HG02623 (cell line): Measurements from ENCODE around the gene MTHFD1L.
"Not testable (repeated sequence)": the region's sequence is repeated elsewhere in the genome, so short reads cannot be mapped to it uniquely, and the experiment has no call there.

Source experiments
- ATAC-seq: cut with Tn5 transposase; IDR thresholded peaks from one replicate; pipeline ENCODE4 v1.9.1; 2021; ENCODE audit warnings: moderate library complexity; ENCODE audit not compliant: unreplicated experiment

MTHFD1L gene

DNA sequence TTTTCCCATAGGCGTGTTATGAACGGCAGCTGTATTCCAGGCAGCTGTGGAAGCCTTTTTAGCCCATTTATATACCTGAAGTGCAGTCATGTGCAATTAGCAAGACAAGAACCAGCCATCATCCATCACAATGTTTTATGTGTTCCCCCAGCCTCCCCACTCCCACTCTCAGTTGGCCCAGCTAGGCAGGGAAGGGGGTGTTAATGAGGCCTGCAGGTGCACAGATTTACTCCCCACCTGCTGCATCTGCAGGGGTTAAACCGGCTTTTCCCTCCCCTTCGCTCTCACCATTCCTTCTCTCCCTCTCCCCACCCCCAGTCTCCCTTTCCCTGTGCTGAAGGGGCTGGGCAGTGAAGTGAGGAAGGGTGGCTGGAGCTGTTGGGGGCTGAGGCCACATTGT is 224.5 kb downstream of the MTHFD1L start:
- no peak for ATAC-seq

DNA sequence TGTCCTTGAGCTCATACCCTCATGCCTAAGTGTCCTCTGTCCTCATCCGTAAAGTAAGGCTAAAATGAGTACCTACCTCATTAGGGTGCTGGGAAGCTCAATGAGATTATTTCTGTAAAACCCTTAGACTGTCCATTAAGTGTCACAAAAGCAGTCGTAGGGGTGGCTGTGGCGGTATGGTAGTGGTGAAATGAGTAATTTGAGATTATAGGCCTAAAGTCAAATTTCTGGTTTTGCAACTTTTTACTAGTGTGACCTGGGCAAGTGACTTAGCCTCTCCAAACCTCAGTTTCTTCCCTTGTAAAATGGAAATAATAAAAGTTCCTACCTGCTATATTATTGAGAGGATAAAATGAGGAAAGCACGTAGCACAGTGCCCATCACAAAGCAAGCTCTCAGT is 226.1 kb downstream of the MTHFD1L start:
- ATAC-seq = no peak

DNA sequence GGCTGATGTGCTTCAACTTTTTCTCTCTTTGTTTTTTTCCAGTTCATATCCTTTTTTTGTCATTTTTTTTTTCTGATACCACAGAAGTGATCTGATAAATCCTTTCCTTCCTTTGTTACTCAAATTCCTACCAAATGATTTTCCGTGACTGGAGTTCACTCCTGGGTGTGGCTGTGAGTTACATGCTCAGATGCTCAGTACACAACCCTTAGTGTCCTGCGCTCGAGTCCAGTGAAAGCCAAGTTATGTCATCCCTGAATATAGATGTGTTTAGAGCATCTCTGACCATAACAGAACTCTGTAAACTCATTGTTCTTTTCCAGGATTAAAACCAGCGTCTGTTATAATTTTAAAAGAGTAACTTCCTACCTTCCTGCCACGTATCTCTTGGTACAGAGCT is 227.1 kb downstream of the MTHFD1L start:
- no peak for ATAC-seq

DNA sequence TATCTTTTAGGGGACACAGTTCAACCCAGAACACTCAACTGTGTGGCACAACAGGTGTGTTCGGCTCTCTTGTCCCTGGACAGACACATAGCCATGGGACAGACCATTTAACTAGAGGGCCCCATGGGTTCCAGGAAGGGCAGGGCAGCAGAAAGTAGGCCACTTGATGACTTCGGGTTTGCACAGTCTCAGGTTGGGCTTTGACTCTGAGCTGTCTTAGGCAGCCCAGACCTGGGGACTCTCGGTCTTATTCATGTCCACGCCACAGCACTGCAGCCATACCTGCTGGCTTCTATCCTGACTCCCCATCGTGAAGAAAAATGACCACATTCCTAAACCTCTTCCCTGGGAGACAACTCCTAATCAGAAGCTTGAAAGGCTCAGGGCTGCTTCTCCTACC is 228.2 kb downstream of the MTHFD1L start:
- ATAC-seq = no peak

- no peak for ATAC-seq
Observed at GRCh38 chr6:151095538-151096254, 230.2 kb downstream of the MTHFD1L start.

DNA sequence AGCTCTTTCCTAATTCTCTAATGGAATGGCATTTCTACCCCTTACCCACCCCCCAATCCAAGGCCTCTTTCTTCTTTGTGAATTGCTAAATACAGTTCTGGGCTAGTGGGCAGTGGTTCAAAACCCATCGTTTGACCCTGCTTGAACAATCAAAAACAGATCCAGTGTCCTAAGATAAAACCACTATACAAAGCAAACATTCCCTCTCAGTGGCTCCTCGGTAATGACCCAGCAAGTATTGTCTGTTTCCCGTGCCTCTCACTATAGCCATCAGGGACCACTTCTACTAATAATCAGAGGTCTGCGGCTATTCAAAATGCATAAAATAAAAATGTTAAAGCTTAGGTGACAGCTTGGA is 230.7 kb downstream of the MTHFD1L start:
- no peak for ATAC-seq

GRCh38 chr6:151096691-151097606 is 231.4 kb downstream of the MTHFD1L start:
- ATAC-seq = no peak

GRCh38 chr6:151098166-151098565 is 232.7 kb downstream of the MTHFD1L start:
- ATAC-seq = no peak

DNA sequence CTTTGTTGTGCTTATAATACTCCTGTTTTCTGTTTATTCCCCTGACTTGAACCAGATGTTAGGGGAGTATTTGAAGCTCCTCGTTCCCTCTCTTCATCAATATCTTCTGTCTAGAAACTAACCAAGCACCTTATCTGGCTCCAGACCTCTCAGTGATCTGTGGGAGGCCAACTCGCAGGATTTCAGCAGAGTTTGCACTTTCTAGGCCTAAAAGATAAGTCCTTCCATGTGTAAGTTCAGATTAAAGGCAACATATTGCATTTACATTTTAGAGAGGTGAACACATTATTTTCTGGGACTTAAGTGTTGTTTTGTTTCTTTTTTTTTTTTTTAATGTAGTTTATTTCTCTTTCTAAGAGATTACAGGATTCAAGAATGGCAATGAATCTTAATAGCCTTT is 234.8 kb downstream of the MTHFD1L start:
- ATAC-seq = no peak

DNA sequence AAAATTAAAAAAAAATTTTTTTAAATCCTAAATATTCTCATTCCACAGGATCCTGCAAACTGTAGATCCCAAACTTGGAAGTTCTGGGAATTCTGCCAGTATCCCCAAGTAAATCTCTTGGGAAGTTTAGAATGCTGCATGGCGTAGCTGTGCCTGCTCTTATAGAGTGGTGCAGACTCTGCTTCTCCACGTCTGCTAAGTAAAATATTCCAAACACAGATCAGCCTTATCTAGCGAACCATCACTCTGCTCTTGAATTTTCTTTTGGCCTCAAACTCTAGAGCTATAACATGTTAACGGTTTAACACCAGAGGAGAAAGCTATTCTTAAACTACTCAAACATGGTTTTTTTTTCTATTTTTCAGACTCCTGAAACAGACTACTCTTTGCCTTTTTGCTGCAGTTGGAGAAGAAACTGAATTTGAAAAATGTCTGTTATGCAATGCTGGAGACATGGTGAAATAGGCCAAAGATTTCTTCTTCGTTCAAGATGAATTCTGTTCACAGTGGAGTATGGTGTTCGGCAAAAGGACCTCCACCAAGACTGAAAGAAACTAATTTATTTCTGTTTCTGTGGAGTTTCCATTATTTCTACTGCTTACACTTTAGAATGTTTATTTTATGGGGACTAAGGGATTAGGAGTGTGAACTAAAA is 235.8 kb downstream of the MTHFD1L start:
- ATAC-seq = no peak

GRCh38 chr6:151101816-151102694 is 236.6 kb downstream of the MTHFD1L start:
- ATAC-seq = no peak

- no peak for ATAC-seq
Observed at GRCh38 chr6:151103266-151103665, 237.8 kb downstream of the MTHFD1L start.

GRCh38 chr6:151107897-151108427 is 242.5 kb downstream of the MTHFD1L start:
- no peak for ATAC-seq

DNA sequence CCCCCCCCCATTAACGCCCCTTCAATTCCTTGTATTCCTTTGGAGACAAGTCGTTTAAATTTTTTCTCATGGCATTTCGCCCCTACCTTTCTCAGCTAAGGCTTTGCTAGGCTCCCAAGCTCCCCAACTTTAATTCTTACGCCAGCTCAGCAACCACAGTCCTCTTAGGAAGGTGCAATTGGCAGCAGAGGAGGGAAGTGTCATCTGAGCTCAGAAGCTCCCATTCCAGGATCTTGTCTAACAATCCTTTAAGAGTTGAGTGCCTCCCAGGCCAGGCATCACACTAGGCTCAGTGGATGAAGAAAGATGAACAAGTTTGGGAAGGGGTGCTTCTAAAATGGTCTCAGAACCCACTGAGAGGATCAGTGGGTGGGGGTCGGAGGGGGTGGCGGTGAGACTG is 243.0 kb downstream of the MTHFD1L start:
- ATAC-seq = no peak

- no peak for ATAC-seq
Observed at GRCh38 chr6:151109361-151109760, 243.9 kb downstream of the MTHFD1L start.

DNA sequence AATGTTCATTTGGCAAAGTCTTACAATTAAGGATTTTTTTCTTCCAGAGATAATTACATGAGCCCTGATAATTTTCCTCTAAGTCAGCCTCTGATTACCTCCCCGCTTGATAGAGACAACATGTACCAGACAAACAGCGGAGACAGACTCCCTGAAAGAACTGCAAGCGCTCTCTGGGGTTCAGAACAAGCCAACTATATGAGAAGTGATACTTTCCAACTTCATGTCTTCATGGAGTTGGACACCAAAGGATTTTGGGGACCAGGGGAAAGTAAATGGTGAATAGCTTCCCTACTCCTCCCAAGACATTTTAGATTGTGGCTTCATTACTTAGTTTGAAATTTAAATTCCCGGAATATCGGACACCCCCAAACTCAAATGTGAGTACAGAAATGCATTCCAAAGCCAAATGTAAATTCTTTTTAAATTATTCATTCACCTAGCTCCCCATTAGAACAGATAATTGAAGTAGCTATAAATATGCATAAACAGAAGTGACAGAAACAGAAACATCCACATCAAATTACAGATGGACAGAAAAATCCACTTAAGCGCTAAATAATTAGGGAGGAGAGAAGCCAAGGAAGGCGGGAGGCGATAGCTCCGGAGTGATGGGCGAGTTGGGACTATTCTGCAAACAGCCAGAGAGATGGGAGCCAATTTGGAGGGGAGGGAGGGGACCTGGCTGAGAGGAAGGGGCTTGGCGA is 244.5 kb downstream of the MTHFD1L start:
- ATAC-seq = no peak

- ATAC-seq = no peak
Observed at GRCh38 chr6:151110576-151110905, 245.0 kb downstream of the MTHFD1L start.

GRCh38 chr6:151111670-151112069 is 246.2 kb downstream of the MTHFD1L start:
- ATAC-seq = no peak

DNA sequence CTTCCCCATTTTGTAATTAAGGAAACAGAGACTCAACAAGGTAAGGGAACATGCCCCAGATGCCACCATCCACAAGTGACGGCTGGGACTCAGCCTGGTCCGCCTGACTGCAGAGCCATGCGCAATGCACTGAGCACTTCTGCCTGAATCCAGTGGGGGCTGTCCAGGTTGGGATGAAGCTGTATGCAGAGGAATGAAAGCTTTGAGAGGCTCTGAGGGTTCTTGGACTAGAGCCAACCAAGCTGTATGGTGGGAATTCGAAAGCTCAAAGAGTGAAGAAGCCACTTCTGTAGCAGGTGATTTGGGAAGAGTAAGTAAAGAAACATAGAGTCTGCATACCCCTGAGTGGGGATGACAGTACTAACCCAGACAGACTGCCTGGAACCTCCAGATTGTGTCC is 246.6 kb downstream of the MTHFD1L start:
- ATAC-seq = no peak

GRCh38 chr6:151112884-151113283 is 247.4 kb downstream of the MTHFD1L start:
- not testable (repeated sequence) for ATAC-seq
